IPS-15b (cell line): ENCODE data around the gene PPP1R14C.

ENCODE experiments used
- H3K27me3 ChIP-seq: one replicate; pipeline ENCODE4 v1.6.1; 2013; ENCODE audit warnings: low read length; ENCODE audit not compliant: control insufficient read depth, insufficient read depth
- H3K36me3 ChIP-seq: one replicate; pipeline ENCODE4 v1.6.1; 2013; ENCODE audit warnings: low read length; ENCODE audit not compliant: control insufficient read depth, insufficient read depth
- H3K4me1 ChIP-seq: one replicate; pipeline ENCODE4 v1.6.1; 2013; ENCODE audit warnings: mild to moderate bottlenecking, low read length; ENCODE audit not compliant: control insufficient read depth, insufficient read depth
- H3K4me3 ChIP-seq: one replicate; pipeline ENCODE4 v1.5.1; 2013; ENCODE audit warnings: low read depth, low read length
- H3K9ac ChIP-seq: one replicate; pipeline ENCODE4 v1.6.1; 2013; ENCODE audit warnings: low read depth, mild to moderate bottlenecking, low read length
- H3K9me3 ChIP-seq: one replicate; pipeline ENCODE4 v1.6.1; 2013; ENCODE audit warnings: mild to moderate bottlenecking, low read length; ENCODE audit not compliant: control insufficient read depth, insufficient read depth

Gene PPP1R14C

DNA sequence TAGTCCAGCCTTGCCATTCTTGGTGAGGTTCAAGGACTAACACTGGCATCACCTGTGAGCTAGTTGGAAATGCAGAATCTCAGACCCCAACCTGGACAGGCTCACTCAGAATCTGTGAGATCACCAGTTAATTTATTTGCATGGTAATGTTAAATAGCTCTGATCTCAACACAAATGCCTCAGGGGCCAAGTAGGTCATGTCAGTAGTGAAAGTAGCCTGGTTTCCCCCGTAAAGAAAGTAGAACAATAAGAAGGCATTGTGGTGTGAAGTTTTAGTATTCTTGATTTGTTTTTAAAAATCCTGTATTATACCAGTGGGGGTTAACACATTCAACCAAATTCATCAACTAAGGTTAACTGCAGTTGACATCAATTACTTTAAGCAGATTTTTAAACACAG, 105.5 kb downstream of the PPP1R14C start:
- Histone ChIP-seq H3K36me3 (no peaks in the 10 kb centered on the region), H3K4me3 (no peak overlapping the region), H3K4me1 (peaks cover 2% of the 10 kb centered on the region), H3K9me3 (no peaks in the 10 kb centered on the region), H3K27me3 (no peaks in the 10 kb centered on the region), H3K9ac (no peak overlapping the region)

DNA sequence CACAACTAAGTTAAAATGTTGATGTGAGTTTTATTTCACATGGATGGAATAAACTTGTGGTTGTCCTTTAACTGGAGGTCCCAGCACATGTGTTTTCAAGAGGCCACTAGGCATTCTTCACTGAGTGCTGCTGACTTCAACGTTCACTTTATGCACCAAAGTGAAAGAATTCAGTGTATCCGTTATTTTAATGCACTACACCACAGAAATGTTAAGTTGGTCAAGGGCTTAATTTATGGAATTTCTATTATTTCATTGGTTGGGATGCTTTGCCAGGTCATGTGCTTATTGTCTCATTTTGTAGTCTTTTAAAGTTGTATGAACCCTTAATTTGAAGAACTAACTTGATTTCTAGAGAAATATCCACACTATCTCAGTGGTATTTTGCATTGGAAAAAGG, 106.4 kb downstream of the PPP1R14C start:
- Histone ChIP-seq H3K9ac (no peak overlapping the region), H3K27me3 (no peaks in the 10 kb centered on the region), H3K36me3 (no peaks in the 10 kb centered on the region), H3K4me3 (no peak overlapping the region), H3K9me3 (no peaks in the 10 kb centered on the region), H3K4me1 (peaks cover 2% of the 10 kb centered on the region)

DNA sequence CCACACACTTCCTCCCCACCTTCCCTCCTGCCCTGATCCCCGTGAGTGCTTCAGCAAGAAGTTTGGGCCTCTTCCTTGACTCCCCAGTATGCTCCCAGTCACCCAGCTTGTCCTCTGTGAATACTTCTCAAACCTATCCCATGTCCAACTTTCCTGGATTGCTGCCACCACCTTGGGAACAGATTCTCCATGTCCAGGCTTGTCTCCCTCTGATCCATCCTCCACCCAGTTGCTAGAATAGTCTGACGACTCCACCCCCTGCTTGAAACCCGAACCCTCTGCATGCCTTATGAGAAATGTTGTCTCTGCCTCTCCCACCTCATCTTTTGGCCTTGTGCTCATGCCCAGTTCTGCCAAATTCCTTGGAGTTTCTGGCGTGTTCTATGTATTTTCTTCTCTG, 108.0 kb downstream of the PPP1R14C start:
- H3K4me1 ChIP-seq: peaks cover 2% of the 10 kb centered on the region
- H3K27me3 ChIP-seq: no peaks in the 10 kb centered on the region
- no peaks in the 10 kb centered on the region for H3K36me3 ChIP-seq
- no peaks in the 10 kb centered on the region for H3K9me3 ChIP-seq
- H3K4me3 ChIP-seq: no peak overlapping the region
- H3K9ac ChIP-seq: no peak overlapping the region

DNA sequence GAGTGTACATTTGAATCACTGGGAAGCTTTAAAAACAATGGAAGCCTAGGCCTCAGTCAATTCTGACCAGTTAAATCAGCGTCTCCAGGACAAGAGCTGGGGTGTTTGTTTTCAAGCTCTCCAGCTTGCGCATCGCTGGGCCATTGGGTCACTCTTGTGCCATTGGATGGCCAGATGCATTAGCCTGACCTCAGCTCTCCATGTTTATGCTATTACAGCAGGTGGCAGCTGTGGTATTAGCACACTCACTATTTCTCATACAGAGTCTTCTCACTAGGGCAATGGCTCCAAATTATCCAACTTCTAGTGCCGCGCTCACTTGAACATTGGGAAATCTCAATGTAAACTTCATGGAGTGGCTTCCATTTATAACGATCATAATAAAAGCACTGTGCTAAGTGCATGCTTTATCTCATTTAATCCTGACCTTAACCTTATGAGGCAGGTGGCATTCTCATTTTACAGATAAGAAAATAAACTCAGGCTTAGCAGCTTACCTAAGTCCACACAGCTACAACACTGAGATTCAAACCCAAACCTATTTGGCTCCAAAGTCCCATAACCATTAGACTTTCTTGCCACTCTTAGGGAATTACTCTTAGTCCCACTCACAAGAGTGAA, 108.8 kb downstream of the PPP1R14C start:
- Histone ChIP-seq H3K4me3 (no peak overlapping the region), H3K36me3 (no peaks in the 10 kb centered on the region), H3K27me3 (no peaks in the 10 kb centered on the region), H3K9ac (no peak overlapping the region), H3K4me1 (peaks cover 2% of the 10 kb centered on the region), H3K9me3 (no peaks in the 10 kb centered on the region)

DNA sequence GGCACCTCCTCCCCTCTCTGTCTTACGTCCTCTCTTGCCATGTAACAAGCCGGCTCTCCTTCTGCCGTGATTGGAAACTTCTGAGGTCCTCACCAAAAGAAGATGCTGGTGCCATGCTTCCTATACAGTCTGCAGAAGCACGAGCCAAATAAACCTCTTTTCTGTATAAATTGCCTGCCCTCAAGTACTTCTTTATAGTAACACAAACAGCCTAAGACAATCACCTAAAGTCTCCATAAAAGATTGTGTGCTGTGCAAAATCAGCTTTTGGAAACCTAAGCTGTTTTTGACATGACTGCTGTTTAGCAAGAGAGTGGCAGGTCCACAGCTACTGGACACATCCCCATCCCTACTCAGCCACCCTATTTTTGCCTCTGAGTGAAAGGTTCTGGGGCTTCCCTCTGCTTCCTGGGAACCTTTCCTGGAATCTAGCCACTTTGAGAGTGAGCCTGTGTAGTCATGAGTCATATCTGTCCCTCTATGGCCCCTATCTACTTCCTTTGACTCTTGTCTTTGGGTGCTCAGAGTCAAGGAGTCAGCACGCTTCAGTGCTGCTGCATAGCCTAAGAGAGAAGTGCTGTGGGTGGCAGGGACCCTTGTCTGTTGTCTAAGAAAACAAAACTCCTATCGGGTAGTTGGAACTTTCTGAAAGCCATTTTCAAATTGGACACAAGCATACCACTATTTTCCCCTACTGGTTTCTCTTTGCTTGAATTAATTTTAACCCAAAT, 110.0 kb downstream of the PPP1R14C start:
- no peak overlapping the region for H3K4me3 ChIP-seq
- no peaks in the 10 kb centered on the region for H3K27me3 ChIP-seq
- H3K9ac ChIP-seq: no peak overlapping the region
- H3K9me3 ChIP-seq: no peaks in the 10 kb centered on the region
- no peaks in the 10 kb centered on the region for H3K36me3 ChIP-seq
- peaks cover 2% of the 10 kb centered on the region for H3K4me1 ChIP-seq

DNA sequence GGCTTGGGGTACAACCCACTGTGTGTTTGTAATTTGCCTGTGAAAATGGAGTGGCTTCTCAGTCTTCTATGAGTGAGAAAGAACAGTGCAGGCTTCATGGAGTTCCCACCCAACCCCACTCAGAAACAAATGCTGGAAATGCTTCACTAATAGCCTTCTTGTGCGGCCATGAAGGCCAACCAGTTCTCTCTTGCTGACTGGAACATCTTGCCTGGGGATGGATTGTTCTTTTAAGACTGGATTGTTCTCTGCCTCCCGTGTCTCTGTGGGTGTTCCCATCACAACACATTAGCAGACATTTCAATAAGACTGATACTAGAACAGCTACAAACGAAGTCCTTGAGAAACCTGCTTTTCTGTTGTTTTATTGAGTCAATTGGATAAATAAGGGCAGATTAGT, 110.6 kb downstream of the PPP1R14C start:
- H3K27me3 ChIP-seq: no peaks in the 10 kb centered on the region
- H3K9ac ChIP-seq: no peak overlapping the region
- H3K4me1 ChIP-seq: peaks cover 2% of the 10 kb centered on the region
- H3K9me3 ChIP-seq: no peaks in the 10 kb centered on the region
- no peak overlapping the region for H3K4me3 ChIP-seq
- no peaks in the 10 kb centered on the region for H3K36me3 ChIP-seq

DNA sequence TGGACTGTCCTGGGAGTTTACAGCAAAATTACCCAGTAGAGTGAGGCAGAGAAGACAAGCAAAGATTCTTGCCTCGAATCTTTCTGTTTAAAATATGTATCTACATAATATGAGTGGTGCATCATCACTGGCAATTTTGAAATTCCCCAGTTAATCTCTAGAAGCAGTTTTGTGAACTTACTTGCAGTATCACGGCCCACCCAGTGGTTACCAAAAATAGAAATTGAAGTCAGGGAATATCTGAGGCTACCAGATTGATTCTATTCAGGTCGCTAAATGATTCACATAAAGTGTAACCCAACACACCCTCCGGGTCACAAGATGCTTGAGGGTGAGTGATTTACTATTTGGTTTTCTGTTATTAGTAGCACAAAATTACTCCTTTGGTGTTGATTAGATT, 111.9 kb downstream of the PPP1R14C start:
- Histone ChIP-seq H3K36me3 (no peaks in the 10 kb centered on the region), H3K9ac (no peak overlapping the region), H3K4me1 (peaks cover 2% of the 10 kb centered on the region), H3K27me3 (no peaks in the 10 kb centered on the region), H3K4me3 (no peak overlapping the region), H3K9me3 (no peaks in the 10 kb centered on the region)

DNA sequence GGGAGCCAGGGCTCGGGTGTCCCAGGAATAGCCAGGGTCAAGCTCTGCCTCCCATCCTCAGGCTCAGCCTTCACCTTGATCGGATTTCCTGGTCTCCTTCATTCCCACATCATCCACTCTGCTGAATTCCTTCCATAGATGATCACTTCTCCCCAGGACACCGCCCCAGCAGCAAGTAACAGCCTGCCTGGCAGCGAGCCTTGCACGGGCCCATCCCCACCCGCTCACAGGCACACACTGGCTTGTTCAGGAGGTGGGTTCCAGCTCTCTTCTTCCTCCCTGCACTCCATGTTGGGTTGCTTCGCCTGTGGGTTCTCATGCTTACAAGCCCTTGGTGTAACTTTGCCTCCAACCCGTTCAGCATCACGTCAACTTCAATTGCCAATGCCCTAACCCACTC, 113.0 kb downstream of the PPP1R14C start:
- Histone ChIP-seq H3K4me3 (no peak overlapping the region), H3K4me1 (no peaks in the 10 kb centered on the region), H3K9me3 (no peaks in the 10 kb centered on the region), H3K9ac (no peak overlapping the region), H3K27me3 (no peaks in the 10 kb centered on the region), H3K36me3 (no peaks in the 10 kb centered on the region)

DNA sequence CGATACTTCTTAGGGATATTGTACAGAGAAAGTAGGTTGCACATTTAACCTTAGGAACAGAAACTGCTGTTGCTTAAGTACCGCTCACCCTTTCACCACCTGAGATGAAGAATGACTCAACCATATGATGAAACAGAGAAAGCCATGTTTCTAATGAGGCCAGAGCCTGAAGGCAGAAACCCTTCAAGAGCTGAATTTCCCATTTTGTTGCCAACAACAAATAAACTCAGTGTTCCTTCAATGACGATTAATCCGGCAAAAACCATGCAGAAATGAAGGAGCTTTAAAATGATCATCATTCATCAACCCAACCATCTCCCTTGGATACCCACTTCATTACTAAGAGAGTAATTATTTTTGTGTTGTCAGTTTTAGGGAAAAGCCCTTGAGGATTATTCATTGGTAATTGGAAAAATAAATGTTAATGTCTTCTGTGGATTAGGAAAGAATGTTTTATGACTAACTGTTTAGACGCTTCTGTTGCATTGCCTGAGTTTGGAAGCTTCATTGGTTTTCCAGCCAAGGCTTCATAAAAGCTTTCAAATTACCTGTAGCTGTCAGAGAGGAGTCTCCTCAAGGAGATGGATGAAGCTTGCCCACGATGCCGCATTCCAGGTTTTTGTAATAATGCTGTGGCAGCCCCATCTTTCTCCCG, 113.9 kb downstream of the PPP1R14C start:
- Histone ChIP-seq H3K36me3 (no peaks in the 10 kb centered on the region), H3K4me3 (no peak overlapping the region), H3K27me3 (no peaks in the 10 kb centered on the region), H3K9me3 (no peaks in the 10 kb centered on the region), H3K4me1 (peaks cover under 1% of the 10 kb centered on the region), H3K9ac (no peak overlapping the region)

DNA sequence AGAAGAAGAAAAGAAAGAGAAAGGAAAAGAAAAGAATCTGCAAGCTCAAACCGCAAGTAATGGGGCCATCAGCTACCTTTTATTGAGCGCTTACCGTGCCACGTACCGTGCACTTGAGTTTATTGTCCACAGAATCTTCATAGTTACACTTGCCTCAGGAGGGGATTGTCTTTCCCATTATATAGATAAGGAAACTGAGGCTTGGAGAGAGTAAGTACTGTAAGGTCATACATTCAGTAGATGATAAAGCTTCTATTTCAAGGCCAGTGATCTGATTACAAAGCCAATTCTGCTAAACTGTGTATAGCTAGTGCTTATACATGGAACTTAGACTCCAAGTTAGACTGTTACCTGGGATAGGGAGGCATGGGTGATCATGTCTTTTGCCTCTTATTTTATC, 115.5 kb downstream of the PPP1R14C start:
- Histone ChIP-seq H3K9me3 (no peaks in the 10 kb centered on the region), H3K36me3 (no peaks in the 10 kb centered on the region), H3K27me3 (no peaks in the 10 kb centered on the region), H3K4me3 (no peak overlapping the region), H3K4me1 (peaks cover 4% of the 10 kb centered on the region), H3K9ac (no peak overlapping the region)

DNA sequence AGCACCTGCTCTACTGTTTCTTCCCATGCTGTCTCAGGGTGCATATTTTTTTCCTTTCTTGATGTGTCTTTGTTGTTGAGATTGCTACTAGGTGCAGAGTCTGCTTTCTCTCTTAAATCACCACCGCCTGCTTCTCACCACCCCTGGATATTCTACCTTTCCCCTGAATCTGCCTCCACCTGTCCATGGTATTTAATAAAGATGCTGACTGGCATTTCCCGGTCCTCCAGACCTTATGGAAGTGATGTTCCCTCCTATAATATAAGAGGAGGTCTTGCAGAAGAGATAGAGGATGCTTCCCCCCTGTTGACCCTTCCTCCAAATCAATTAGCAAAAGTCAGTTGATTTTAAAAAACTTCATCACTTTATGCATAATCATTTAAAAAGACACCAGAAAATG, 118.1 kb downstream of the PPP1R14C start:
- Histone ChIP-seq H3K9ac (no peak overlapping the region), H3K4me3 (no peak overlapping the region), H3K4me1 (peaks cover 4% of the 10 kb centered on the region), H3K27me3 (no peaks in the 10 kb centered on the region), H3K9me3 (no peaks in the 10 kb centered on the region), H3K36me3 (no peaks in the 10 kb centered on the region)
